ENCODE results near the gene ZFYVE28. TPM values are rescaled to one million over a fixed set of nuclear protein-coding genes. Genes with fewer than 3 reads are reported as not detected.
A peak's percentile ranks its signal among the peaks of the same experiment; 100 is the strongest.

Gene ZFYVE28
- total RNA-seq, 1 donor from 2014 or later: 11.3 TPM

DNA sequence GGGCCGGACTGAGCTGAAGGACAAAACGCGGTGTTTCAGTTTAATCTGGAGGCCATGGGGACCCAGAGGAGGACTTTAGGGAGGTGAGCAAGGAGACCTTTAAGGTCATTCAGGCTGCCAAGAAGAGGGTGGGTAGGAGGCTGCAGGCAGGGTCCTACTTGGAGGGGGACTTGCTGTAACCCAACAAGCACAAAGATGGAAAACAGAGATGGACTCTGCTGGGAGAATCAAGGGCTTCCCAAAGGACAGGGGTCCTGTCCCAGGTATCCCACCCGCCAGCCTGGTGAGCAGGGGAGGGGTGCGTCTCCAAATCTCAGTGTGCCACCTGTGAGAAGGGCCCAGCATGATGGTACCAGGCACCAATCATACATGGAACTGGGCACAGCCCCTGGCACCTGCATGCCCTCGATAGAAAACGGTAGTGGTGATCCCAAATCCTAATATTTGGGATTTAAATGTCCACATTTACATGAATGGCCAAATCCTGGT lies 172.6 kb downstream of the ZFYVE28 start:
- no peaks in the 10 kb centered on the region for H3K9me3 ChIP-seq
- H3K4me1 ChIP-seq: peaks cover 27% of the 10 kb centered on the region
- H3K27me3 ChIP-seq: no peaks in the 10 kb centered on the region
- peaks cover 0 to 24% of the 10 kb centered on the region in 2 donors for H3K36me3 ChIP-seq
- intact Hi-C loops (cut with DNase I): no loop called here
- TF ChIP-seq, protein P1, sequence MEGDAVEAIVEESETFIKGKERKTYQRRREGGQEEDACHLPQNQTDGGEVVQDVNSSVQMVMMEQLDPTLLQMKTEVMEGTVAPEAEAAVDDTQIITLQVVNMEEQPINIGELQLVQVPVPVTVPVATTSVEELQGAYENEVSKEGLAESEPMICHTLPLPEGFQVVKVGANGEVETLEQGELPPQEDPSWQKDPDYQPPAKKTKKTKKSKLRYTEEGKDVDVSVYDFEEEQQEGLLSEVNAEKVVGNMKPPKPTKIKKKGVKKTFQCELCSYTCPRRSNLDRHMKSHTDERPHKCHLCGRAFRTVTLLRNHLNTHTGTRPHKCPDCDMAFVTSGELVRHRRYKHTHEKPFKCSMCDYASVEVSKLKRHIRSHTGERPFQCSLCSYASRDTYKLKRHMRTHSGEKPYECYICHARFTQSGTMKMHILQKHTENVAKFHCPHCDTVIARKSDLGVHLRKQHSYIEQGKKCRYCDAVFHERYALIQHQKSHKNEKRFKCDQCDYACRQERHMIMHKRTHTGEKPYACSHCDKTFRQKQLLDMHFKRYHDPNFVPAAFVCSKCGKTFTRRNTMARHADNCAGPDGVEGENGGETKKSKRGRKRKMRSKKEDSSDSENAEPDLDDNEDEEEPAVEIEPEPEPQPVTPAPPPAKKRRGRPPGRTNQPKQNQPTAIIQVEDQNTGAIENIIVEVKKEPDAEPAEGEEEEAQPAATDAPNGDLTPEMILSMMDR (IDR thresholded peaks at IDR 0.05): no peak
- no peak for TF ChIP-seq POLR2AphosphoS5 (IDR thresholded peaks at IDR 0.05; ENCODE audit: insufficient read depth in 1 of 2, low read depth in 1 of 2)
- TF ChIP-seq POLR2A (IDR thresholded peaks at IDR 0.05): no peak
- H3K4me3 ChIP-seq: no peak overlapping the region
- H3K27ac ChIP-seq: no peak overlapping the region
- no peak for DNase-seq (ENCODE audit: extremely low spot score in 2 of 2)

DNA sequence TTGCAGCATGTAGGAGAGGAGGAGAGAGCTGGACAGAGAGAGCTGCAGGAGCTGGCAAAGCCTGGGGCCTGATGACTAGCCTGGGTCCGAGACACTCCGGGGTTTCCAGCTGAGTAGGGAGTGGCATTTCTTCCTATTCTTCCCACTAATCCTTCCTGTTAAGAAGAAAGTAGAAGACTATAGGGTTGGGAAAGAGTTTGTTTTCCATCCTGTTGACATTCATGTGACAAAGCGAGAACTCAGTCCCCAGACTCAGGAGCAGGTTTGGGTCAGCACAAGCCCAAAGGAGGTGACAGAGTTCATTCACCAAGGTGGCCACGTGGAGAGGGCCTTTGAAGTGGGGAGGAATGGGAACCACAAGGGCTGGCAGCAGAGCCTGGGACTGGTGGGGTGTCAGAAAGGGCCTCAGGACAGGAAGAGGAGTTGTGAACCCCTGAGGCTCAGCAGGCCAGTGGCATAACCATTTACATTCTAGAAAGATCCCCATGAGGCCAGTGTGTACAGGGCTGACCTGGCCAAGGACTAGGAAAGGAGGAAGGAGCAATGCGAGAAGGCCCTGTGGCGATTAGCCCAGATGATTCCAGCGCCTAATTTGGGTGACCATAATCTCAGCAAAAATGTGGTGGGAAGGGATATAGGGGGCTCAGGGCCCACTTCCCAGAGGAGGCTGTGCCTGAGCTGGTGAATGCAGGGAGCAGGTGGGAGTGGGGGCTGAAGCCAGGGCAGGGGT lies 173.2 kb downstream of the ZFYVE28 start:
- intact Hi-C loops (cut with DNase I): no loop called here
- Histone ChIP-seq H3K27ac (peak overlapping the region; percentile 37), H3K4me1 (peaks cover 34% of the 10 kb centered on the region), H3K9me3 (no peaks in the 10 kb centered on the region), H3K4me3 (no peak overlapping the region), H3K36me3 (peaks cover 0 to 18% of the 10 kb centered on the region in 2 donors), H3K27me3 (no peaks in the 10 kb centered on the region)
- TF ChIP-seq, protein P1 (IDR thresholded peaks at IDR 0.05): no peak
- TF ChIP-seq POLR2AphosphoS5 (IDR thresholded peaks at IDR 0.05; ENCODE audit: insufficient read depth in 1 of 2, low read depth in 1 of 2) (no peak), POLR2A (IDR thresholded peaks at IDR 0.05) (no peak)
- DNase-seq (ENCODE audit: extremely low spot score in 2 of 2): peak in 1 of 2 donors; percentile 96

DNA sequence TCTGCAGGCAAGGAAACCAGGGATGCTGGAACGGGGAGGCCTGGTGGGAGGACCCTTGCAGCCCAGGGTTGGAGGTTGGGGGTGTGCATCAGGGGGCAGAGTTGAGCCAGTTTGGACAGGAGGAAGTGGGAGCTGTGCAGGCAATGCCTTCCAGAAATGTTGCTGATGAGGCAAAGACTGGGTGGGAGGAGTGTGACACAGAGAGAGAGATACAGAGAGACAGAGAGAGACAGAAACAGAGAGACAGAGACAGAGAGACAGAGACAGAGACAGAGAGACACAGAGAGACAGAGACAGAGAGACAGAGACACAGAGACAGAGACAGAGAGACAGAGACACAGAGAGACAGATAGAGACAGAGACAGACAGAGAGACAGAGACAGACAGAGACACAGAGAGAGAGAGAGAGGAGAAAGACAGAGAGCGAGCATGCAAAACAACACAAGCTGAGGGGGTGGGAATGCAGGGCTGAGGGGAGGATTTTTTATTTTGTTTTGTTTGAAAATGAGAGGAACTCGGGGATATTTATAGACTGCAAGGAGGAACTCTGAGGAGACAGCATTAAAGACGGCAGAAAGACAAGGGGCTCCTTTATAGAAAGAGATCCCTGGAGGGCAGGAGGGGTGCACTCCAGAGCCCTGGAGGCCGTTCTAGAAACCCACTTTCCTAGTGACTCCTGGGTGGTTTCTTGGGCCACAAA lies 174.6 kb downstream of the ZFYVE28 start:
- TF ChIP-seq, protein P1 (IDR thresholded peaks at IDR 0.05): no peak
- TF ChIP-seq POLR2AphosphoS5 (IDR thresholded peaks at IDR 0.05; ENCODE audit: insufficient read depth in 1 of 2, low read depth in 1 of 2) (no peak), POLR2A (IDR thresholded peaks at IDR 0.05) (no peak)
- Histone ChIP-seq H3K4me1 (peaks cover 47% of the 10 kb centered on the region), H3K27ac (peak overlapping the region; percentile 62), H3K4me3 (no peak overlapping the region), H3K27me3 (no peaks in the 10 kb centered on the region), H3K9me3 (no peaks in the 10 kb centered on the region), H3K36me3 (peaks cover 0 to 6% of the 10 kb centered on the region in 2 donors)
- intact Hi-C loops (cut with DNase I): loop anchor here (5.0 kb wide), 1 partner anchor 173 kb away; the partner anchor contains the start of genes CFAP99 and ZFYVE28
- DNase-seq (ENCODE audit: extremely low spot score in 2 of 2): peak in 1 of 2 donors; percentile 85

DNA sequence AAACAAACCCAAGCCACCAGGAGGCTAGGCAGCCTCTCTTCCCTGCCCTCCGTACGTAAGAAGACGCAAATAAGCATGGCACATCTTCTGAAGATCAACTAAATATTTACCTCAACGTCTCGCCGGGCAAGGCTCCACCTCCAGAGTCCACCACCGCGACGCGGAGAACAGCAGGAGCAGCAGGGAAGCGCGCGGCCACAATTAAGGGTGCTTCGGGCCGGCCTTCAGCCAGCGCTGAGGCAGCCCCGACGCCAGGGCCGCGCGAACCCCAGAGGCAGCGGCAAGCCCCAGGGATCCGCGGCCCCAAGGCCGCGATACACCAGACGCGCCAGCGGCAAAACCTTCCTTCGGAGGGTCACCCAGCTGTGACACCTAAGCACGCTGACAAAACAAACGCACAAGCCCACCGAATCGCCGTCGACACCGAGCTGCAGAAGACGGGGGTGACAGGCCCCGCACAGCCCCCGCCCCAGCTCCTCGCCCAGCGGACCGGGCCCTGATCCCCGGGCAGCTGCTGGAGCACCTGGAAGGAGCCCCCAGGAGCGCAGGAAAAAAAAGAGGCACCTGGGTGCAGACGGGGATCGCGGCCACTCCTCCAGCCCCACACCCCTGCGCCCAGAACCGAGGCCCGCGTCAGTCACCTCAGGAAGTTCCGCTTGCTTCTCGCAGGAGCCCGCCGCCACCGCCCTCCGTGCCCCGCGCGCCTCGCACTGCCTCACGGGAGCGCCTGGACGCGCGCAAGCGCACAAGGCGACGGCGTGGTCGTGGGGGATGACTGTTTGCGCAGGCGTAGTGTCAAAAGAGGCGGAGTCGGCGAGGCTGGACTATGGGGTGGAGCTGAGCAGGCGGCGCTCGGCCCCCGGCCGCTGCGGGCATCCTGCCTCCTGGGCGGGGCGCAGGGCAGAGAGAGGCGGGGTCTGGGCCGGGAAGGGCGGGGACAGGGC lies 176.8 kb downstream of the ZFYVE28 start, which contains the start of the genes HAUS3 and POLN:
Gene HAUS3, minus strand, starts transcription at position 712 of the 944 bp plus-strand sequence. CDS start 1,175 bp downstream, outside the sequence.
Gene POLN, minus strand, starts transcription at position 712 of the 944 bp plus-strand sequence. CDS start 12,890 bp downstream, outside the sequence.
- no peaks in the 10 kb centered on the region for H3K27me3 ChIP-seq
- H3K36me3 ChIP-seq: peaks cover 0 to 5% of the 10 kb centered on the region in 2 donors
- intact Hi-C loops (cut with DNase I): loop anchor here (5.0 kb wide), 1 partner anchor 176 kb away; the partner anchor contains the start of genes CFAP99 and ZFYVE28
- H3K4me1 ChIP-seq: peaks cover 68% of the 10 kb centered on the region
- DNase-seq (ENCODE audit: extremely low spot score in 2 of 2): peak; percentile 95 to 99
- H3K4me3 ChIP-seq: peak within 1 kb of the TSS; percentile 84 to 90
- peak within 1 kb of the TSS; percentile 69 for H3K27ac ChIP-seq
- no peaks in the 10 kb centered on the region for H3K9me3 ChIP-seq
- TF ChIP-seq, protein P1 (IDR thresholded peaks at IDR 0.05): no peak
- peak in 1 of 2 donors; percentile 82 for TF ChIP-seq POLR2A (IDR thresholded peaks at IDR 0.05)
- TF ChIP-seq POLR2AphosphoS5 (IDR thresholded peaks at IDR 0.05; ENCODE audit: insufficient read depth in 1 of 2, low read depth in 1 of 2): peak; percentile 97

Measured in vagina (tissue), 2 donors.